ENCODE measurements around the gene ST6GALNAC2.

DNA sequence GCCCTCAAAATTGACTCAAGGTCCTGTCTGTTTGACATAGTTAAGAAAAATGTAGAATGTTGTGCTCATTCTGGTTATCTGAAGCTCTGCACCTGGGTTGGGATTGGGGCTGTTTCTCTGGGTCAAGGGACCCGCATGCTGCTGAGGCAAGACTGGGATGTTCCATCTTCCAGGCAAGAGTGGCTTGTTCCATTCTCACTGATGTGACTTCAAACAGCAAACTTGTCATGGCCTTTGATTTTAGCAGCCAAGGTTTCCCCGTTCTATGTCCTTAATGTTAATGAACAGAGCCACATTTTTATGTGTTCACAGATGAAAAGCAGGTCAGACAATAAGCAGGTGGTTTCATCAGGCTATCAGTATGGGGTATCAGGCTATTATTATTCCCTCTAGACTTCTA, 32.2 kb upstream of the ST6GALNAC2 start:
- TF ChIP-seq POLR2AphosphoS5 (IDR thresholded peaks at IDR 0.05; ENCODE audit: insufficient read depth in 1 of 2, low read depth in 1 of 2) = no peak
- TF ChIP-seq, protein P1, sequence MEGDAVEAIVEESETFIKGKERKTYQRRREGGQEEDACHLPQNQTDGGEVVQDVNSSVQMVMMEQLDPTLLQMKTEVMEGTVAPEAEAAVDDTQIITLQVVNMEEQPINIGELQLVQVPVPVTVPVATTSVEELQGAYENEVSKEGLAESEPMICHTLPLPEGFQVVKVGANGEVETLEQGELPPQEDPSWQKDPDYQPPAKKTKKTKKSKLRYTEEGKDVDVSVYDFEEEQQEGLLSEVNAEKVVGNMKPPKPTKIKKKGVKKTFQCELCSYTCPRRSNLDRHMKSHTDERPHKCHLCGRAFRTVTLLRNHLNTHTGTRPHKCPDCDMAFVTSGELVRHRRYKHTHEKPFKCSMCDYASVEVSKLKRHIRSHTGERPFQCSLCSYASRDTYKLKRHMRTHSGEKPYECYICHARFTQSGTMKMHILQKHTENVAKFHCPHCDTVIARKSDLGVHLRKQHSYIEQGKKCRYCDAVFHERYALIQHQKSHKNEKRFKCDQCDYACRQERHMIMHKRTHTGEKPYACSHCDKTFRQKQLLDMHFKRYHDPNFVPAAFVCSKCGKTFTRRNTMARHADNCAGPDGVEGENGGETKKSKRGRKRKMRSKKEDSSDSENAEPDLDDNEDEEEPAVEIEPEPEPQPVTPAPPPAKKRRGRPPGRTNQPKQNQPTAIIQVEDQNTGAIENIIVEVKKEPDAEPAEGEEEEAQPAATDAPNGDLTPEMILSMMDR (IDR thresholded peaks at IDR 0.05) = no peak
- no peak for TF ChIP-seq POLR2A (IDR thresholded peaks at IDR 0.05)
